ENCODE results near the gene TXNRD1.

- TF ChIP-seq CTCF (IDR thresholded peaks at IDR 0.05) = no peak
- no peak for TF ChIP-seq POLR2A (IDR thresholded peaks at IDR 0.05)
Measured at GRCh38 chr12:104376650-104377513, 161.3 kb downstream of the TXNRD1 start.

Measured in Peyer's patch (tissue), 4 donors.